ENCODE data around the gene WWC2.
"Not testable (repeated sequence)": the region's sequence is repeated elsewhere in the genome, so short reads cannot be mapped to it uniquely, and the experiment has no call there.

WWC2 gene

GRCh38 chr4:183295711-183296110, 196.7 kb downstream of the WWC2 start:
- DNase-seq (ENCODE audit: low read depth, low spot score): no peak

- DNase-seq (ENCODE audit: low read depth, low spot score): no peak
Measured at GRCh38 chr4:183297675-183298074, 198.6 kb downstream of the WWC2 start.

GRCh38 chr4:183299464-183299863, 200.4 kb downstream of the WWC2 start:
- no peak for DNase-seq (ENCODE audit: low read depth, low spot score)

DNA sequence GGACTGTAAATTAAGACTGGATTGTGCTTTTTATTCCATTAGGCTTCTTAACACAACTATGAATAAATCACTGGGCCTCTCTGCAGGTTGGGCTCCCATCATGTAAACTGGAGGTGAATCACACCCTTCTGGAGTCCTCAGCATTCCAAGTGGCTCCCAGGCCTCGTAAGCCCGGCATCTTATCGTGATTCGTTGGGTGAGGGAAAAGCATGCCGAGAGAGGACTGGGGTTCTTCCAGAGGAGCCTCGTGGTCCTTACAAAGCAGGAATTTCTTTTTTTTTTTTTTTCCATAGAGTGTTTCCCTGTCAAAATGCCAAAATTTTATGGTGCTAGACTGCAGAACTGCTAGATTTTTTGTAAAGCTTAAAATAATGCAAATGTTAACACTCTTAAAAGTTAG, 201.0 kb downstream of the WWC2 start:
- no peak for DNase-seq (ENCODE audit: low read depth, low spot score)

- no peak for DNase-seq (ENCODE audit: low read depth, low spot score)
Measured at GRCh38 chr4:183300655-183301054, 201.6 kb downstream of the WWC2 start.

GRCh38 chr4:183303301-183303700, 204.2 kb downstream of the WWC2 start:
- no peak for DNase-seq (ENCODE audit: low read depth, low spot score)

DNA sequence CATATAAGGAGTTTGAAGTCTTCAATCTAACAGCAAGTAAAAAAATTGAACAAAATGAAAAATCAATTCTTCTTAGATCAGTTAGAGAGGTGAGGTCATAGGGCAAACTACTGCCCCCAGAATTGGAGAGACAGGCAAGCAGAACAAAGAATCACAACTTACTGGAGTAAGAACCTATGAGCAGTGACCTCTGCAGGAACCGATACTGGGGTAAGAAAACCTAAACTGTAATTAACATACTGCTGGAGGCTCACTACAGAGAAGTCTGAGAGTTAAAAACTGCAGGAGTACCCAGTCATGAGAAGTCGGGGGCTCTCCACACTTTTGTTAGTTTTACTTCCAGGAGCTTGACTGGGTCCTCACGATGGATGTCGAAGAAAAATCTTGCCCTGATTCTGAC, 205.0 kb downstream of the WWC2 start:
- DNase-seq (ENCODE audit: low read depth, low spot score): no peak

- no peak for DNase-seq (ENCODE audit: low read depth, low spot score)
Measured at GRCh38 chr4:183304538-183304937, 205.5 kb downstream of the WWC2 start.

- DNase-seq (ENCODE audit: low read depth, low spot score): no peak
Measured at GRCh38 chr4:183306811-183307210, 207.8 kb downstream of the WWC2 start.

GRCh38 chr4:183312841-183313240, 213.8 kb downstream of the WWC2 start:
- no peak for DNase-seq (ENCODE audit: low read depth, low spot score)

DNA sequence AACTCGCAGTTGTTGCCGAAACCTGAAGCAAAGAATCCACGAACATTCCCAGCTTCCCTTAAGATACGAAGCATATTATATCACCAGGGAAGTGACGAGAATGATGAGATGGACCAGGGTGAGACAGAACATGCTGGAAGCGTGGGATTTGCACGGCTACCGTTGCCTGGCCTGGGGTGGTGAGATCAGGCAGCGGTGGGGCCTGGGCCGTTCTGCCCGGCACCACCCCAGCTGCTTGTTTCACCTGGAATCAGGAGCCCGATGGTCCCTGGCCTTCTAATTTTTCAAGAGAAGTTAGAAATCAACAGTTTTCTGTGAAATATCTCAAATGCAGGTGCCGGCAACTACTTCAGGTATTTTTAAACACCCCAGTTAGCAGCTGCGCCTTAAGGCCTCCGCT, 215.3 kb downstream of the WWC2 start:
- DNase-seq (ENCODE audit: low read depth, low spot score): no peak

DNA sequence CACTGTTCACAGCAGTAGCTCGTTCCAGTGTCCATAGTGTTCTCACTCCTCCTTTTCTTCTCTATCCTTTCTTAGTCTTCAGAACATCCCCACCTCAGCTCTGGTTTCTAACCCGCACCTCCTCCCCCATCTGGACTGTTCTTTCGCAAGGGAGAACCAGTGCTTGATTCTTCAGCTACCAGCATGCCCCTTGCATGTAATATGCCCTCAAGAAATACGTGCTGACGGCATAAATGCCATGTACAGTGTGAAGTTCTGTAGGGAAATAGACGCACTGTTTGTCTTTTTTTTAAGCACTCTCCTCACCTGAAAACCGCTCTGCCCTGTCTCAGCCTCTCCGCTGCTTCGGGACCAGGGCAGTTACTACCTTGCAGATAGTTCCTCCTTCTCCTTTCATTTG, 215.7 kb downstream of the WWC2 start:
- no peak for DNase-seq (ENCODE audit: low read depth, low spot score)

DNA sequence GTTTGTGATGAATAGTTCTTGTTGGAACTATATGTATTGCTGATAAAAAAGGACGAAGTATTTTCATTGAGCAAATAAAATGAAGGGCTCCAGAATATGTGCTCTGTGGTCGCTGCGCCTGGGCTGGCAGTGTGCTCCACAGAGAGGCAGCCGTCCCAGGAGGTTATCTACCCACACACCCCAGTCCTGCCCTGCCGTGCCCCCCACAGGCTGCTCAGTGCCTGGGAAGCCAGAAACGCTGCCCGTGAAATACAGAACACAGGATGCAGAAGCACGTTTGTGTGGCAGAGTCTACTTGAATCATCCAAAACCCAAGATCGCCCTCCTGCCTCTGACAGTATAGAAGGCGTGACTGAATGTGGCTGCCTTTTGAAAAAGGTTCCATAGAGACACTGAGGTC, 219.6 kb downstream of the WWC2 start:
- no peak for DNase-seq (ENCODE audit: low read depth, low spot score)

DNA sequence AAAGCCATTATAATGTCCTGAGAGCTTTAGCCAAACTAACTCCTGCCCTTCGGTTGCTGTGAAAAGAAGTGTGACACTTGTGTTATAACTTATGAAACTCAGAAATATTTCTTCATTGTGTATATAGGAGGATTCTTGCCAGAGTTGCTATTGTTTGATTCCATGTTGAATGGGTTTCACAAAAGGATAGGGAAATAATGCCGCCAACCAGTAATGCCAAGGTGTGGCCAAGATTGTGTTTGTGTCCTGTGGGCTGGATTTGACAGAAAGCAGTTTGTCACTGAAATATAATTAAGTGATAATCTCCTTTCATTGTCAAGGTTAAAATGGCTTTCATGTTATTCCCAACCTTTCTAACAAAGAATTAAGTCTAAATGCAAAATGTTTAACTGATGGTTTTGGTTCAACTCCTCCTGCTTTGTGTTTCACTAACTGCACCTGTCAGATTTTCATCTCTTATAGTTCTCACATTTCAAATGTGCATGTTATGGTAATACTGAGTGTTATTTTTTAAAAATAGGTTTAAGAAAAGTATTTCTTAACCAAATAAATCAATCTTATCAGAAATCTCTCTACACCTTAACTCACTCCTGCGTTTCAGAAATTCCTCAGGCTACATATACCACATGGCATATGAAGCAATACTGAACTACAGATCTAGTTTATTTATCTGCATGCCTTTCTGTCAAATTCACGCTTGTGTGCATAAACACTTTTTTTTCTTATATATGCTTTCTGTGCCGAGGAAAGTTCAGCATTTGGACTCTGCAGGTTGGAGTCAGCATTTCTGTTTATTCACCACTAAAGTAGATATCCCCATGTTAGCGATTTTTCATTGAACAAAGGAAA, 221.4 kb downstream of the WWC2 start, which contains the start of gene CLDN22:
TSS of gene CLDN22 (minus strand) at position 66 of the 849 bp plus-strand sequence. CDS start at position 8, 58 bp downstream.
- no peak for DNase-seq (ENCODE audit: low read depth, low spot score)

GRCh38 chr4:183321079-183321478, 222.0 kb downstream of the WWC2 start:
- no peak for DNase-seq (ENCODE audit: low read depth, low spot score)

- no peak for DNase-seq (ENCODE audit: low read depth, low spot score)
Measured at GRCh38 chr4:183321516-183321915, 222.5 kb downstream of the WWC2 start.

GRCh38 chr4:183322326-183322725, 223.3 kb downstream of the WWC2 start, which contains the start of gene CLDN24:
Gene CLDN24 (minus strand): TSS chr4:183322426. CDS start chr4:183322426, 0 bp downstream.
- DNase-seq (ENCODE audit: low read depth, low spot score): no peak

DNA sequence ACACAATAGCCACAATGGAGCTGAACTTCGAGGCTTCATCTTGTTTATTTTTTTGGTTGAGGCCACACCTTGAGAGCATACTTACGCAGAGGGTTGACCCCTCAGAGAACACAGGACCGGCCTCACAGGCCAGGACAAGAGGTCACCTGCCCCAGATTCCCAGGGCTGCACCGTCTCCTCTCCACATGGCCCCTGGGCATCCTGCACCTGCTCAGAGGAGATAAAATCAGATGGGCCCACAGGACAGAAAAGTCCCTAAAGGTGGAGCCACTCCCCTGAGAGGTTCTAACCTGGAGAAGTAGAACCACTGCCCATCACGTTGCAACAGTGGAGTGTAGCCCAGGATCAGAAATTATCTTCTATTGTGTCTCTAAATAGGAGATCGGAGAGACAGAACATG, 224.2 kb downstream of the WWC2 start:
- DNase-seq (ENCODE audit: low read depth, low spot score): no peak

DNA sequence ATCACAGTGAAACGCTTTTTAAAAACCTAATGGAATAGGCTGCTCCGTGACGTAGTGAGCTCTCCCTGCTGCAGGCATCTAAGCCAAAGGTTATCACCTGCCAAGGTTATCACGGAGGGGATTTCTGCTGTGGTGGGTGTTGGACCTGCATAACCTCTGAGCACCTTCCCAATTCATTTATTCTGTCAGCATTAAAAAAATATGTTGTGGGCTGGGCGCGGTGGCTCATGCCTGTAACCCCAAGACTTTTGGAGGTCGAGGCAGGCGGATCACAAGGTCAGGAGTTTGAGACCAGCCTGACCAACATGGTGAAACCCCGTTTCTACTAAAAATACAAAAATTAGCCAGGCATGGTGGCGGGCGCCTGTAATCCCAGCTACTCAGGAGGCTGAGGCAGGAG, 225.0 kb downstream of the WWC2 start:
- DNase-seq (ENCODE audit: low read depth, low spot score): not testable (repeated sequence)

GRCh38 chr4:183324619-183325018, 225.6 kb downstream of the WWC2 start:
- no peak for DNase-seq (ENCODE audit: low read depth, low spot score)

- not testable (repeated sequence) for DNase-seq (ENCODE audit: low read depth, low spot score)
Measured at GRCh38 chr4:183326387-183326786, 227.3 kb downstream of the WWC2 start.

DNA sequence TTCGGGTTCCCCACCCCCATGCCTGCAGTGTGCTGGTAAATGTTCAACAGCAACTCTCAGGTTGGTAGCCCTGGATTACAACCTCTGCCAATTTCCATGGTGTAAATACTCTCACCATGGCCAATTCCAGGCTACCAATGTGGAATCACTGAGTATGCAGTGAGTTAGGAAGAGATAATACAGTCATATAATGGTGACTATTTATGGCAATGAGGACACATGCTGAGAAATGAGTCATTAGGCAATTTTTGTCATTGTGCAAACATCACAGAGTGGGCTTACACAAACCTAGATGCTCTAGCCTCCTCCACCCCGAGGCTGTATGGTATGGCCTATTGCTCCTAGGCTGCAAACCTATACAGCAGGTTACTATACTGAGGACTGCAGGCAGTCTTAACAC, 227.8 kb downstream of the WWC2 start:
- DNase-seq (ENCODE audit: low read depth, low spot score): no peak

GRCh38 chr4:183327827-183328226, 228.8 kb downstream of the WWC2 start:
- DNase-seq (ENCODE audit: low read depth, low spot score): no peak
